Sciatic nerve (tissue), 2 donors: ENCODE measurements around the gene SLC25A26. TPM values are rescaled to one million over a fixed set of nuclear protein-coding genes. Genes with fewer than 3 reads are reported as not detected.
"Not testable (repeated sequence)": the region's sequence is repeated elsewhere in the genome, so short reads cannot be mapped to it uniquely, and the experiment has no call there.

ENCODE experiments used
- ATAC-seq: fragments of 200-7000 bp; cut with Tn5 transposase; one replicate; pipeline ENCODE4 v1.9.1; 2020; ENCODE audit warnings: mild to moderate bottlenecking, moderate library complexity
- DNase-seq: peaks from one replicate; pipeline ENCODE4 v3.0.0-alpha.2; 2020; ENCODE audit warnings: low spot score
- intact Hi-C: fragments of 100-400 bp; cut with DNase I; formaldehyde crosslinking; loops from one replicate; pipeline ENCODE4 v1.14.2; 2022
- total RNA-seq: library from RNA; stranded (reverse); fragmentation: NEBNext Ultra II Directional; extraction: Animal tissue kit (Norgen Biotek cat#: 25700); gene quantifications from one replicate; pipeline ENCODE4 v1.2.1, GENCODE V29; 2021
- donor health status: DM: no; HTN: no; CAD: no.
- donor health status: DM: no; HTN: no; CAD: no.

SLC25A26 gene
- total RNA-seq, 1 donor from 2014 or later = 16.4 TPM

DNA sequence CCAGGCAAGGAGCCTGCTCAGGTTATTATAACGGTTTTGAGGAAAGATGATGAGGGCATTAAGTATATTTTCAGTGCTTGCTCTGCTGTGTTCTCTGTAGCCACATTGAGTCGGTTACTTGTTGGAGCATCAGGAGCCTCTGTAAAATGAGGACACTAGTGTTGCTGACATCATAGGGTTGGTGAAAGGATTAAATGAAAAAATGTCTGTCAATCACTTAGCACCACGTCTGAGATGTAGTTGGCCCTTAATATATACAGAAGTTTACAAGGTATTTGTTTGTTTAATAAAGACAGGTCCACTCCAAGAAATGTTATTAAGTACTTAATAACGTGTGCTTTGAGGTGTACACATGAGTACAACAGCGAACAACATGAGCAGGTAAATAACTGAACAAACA is 735 bp upstream of the SLC25A26 start:
- ATAC-seq (no peak), DNase-seq (no peak)
- intact Hi-C loops = no loop called here

DNA sequence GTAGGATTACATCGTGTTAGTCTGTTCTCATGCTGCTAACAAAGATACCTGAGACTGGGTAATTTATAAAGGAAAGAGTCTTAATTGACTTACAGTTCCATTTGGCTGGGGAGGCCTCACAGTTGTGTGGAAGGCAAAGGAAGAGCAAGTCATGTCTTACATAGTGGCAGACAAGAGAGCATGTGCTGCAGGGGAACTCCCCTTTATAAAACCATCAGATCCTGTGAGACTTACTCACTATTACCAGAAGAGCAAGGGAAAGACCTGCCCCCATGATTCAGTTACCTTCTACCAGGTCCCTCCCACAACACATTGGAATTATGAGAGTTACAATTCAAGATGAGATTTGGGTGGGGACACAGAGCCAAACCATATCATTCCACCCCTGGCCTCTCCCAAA is 3.4 kb downstream of the SLC25A26 start:
- ATAC-seq (no peak), DNase-seq (no peak)
- intact Hi-C loops = no loop called here

DNA sequence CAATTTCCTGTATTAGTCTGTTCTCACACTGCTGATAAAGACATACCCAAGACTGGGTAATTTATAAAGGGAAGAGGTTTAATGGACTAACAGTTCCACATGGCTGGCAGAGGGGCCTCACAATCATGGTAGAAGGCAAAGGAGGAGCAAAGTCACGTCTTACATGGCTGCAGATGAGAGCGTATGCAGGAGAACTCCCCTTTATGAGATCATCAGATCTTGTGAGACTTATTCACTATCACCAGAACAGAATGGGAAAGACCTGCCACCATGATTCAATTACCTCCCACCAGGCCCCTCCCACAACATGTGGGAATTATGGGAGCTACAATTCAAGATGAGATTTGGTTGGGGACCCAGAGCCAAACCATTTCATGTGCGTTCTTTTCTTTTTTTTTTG is 5.3 kb downstream of the SLC25A26 start:
- DNase-seq, intact Hi-C loops, ATAC-seq: not testable (repeated sequence)

DNA sequence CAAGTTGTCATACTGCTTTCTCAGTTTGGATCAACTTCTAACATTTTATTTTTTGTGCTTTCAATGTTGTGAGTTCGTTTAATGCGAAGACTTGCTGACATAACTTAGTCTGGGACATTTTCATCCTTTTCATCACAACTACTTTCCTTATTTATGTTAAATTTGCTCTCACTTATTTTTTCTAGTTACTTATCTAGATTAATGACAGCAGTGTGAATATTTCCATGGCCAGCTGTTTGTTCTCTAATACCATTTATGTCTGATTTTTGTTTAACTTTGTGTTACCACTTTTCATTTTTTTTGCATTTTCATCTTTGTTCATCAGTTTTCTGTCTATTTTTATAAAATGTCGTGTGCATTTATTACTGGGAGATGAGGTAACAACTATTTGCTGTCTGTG is 6.2 kb downstream of the SLC25A26 start:
- intact Hi-C loops = no loop called here
- ATAC-seq = no peak
- DNase-seq = no peak

DNA sequence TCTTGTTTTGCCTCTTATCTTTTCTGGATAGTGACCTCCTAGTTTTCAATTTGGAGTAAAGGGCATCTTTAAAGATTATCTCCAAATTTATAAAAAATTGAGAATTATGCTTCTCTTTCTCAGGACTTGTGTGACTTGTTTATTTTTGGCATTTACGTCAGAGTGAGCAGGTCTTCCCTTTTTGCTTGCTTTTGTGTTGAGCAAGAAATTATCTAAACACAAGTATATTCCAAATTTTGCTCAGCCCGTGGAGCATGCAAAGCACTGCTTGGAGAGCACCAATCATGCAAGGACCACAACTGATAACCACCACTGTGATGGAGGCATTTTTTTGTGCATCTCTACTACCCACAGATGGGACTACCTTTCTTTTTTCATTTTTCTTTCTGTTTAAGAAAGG is 7.1 kb downstream of the SLC25A26 start:
- intact Hi-C loops = no loop called here
- ATAC-seq (no peak), DNase-seq (no peak)

DNA sequence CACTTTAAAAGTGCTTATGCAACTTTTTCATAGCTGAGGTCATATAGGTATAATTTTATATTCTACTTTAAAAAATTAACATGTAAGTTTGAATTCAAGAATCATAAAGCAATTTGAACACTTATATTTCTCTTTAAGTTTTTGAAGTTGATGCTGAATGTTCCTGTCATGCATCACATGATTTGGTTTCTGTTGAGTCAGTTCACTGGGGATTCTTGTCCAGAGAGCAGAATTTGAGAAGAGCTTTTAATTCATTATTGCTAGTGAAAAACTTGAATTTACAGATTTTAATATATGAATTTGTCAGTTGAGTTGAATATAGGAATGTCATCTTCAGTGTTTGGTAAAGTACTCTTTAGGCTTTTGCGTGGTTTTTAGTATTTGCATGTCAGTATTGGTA is 7.9 kb downstream of the SLC25A26 start:
- DNase-seq = no peak
- ATAC-seq = no peak
- intact Hi-C loops = no loop called here

DNA sequence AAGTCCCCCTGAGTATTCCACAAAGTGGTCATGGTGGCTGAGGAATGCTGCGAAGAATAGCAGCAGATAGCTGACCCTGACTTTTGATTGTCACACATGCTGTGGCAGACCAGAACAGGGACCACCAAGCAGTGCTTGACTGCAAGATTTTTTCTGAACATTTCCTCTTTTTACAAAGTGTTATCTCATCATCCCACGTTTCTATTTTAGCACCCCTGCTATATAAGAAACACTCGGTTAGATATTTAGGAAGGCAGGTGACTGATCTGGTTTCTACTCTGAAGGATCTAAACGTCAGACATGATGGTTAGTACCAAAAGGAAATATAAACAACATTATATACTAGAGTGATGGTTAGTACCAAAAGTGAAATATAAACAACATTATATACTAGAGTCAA is 9.1 kb downstream of the SLC25A26 start:
- DNase-seq (no peak), ATAC-seq (no peak)

DNA sequence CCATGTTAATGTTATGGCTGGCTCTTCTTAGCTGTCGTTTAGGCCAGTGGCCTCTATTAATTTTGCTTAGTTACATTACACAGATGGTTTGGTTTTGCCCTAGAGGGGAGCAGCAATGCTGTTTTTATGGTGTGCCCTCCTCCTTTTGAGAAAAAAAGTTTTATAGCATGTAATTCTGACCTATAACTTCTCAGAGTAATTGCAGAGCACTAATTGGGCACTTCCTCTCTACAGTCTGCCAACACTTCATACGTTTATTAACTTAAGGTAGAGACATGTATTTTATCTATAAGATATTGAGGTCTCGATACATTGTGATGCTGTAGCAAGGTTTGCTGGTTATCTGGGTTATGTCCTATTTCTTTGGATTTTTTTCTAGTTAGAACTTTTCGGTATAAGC is 12.2 kb downstream of the SLC25A26 start:
- intact Hi-C loops = no loop called here
- DNase-seq (no peak), ATAC-seq (no peak)

More for the DNA sequence above, 9.1 kb downstream of the SLC25A26 start:
- intact Hi-C loops = no loop called here

DNA sequence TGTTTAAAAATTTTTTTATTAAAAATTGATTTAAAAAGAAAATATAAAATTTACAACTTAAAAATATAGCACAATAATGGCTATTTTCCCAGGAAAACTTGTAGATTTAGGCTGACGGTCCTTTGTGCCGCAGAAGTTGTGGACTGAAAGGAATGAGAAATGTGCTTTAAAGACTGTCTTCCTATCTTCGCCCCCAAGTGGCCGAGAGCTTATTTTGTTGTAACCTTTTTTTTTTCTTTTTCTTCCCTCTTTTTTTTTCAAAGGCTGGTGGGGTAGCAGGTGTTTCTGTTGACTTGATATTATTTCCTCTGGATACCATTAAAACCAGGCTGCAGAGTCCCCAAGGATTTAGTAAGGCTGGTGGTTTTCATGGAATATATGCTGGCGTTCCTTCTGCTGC is 15.5 kb downstream of the SLC25A26 start:
- ATAC-seq = no peak
- DNase-seq = no peak
- intact Hi-C loops = no loop called here

DNA sequence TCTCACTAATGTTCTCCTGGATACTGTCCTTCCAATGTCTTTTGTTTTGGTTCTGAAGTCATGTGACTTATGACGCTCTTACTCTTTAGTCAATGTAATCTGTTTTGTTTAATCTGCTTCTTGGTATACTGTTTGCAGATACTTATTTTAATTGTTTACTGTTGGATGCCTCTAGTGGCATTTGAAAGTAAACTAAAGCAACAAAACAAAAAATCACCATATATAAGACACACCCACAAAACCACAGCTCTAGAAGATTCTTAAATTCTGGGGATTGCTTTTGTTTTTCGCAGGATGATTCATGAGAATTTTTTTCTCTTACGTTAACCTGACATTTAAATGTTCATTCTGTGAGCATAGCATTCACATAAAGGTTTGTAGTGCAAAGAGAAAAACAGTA is 16.8 kb downstream of the SLC25A26 start:
- ATAC-seq (no peak), DNase-seq (no peak)
- intact Hi-C loops = no loop called here

DNA sequence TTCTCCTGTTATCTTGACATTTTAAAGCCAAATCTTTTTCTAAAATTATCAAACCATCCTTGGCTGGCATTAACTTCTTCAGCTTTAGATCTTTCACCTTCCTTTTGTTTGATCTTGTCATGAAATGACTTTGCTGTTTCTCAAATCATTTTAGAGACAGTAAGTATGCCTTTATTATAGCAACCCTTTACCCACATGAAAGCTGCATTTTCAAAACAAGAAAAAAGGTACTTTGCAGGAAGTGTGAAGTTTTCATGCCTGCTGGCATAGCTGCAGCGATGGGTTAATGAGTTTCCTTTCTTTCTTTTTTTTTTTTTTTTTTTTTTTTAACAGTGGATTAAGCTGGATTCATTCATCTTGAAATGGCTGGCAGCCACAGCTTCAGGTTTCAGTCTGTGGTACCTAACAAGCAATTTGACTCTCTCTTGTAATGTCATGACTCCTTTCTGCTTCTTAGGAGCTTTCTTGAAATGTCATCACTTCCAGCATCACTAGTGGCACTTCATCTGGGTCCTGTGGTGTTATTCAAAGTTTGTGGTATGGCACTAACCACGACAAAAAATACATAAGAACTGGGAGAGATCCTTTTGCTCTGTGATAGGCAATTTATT is 18.8 kb downstream of the SLC25A26 start:
- intact Hi-C loops = no loop called here
- no peak for DNase-seq
- ATAC-seq = no peak

DNA sequence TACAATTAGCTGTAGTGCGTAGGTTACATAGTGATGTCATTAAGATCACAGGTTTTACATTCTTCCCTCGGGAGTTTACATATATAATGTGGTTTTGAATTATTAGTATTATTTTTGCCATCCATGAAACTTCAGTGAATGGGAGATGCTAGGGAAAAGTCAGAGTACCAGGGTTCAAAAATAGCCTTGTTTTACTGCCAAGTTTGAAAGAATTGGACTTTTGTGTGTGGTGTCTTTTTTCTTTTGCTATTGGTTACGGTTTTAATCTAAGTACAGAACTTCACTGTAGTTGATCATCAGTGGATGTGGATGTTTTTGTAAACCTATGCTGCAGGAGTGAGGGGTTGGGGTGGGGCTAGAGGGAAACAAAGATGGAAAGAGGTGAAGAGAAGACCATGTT is 20.7 kb downstream of the SLC25A26 start:
- intact Hi-C loops = no loop called here
- ATAC-seq (no peak), DNase-seq (no peak)

DNA sequence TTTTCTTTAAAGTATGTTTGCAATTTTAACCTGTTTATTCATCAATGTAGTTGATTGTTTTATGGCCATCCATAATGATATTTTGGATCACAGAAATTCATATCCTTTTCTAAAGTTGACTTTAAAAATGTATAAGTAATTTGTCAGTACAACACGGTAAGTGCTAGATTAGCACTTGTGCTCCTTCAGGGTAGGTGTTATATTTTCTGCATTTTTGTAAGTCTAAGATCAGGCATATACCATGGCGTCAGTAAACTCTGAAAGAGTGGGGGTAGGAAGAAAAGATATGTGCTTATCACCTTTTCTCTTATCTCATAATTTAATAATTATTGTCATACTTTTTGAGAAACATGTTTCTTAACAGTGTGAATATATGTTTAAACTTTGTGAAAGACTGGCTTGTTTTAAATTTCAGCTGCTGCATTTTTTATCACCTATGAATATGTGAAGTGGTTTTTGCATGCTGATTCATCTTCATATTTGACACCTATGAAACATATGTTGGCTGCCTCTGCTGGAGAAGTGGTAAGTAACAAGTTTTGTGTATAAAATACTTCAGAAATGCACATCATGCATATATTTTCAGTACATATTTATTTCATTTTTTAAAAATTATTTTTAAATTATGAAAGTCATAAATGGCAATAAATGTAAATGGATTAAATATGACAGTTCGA is 22.1 kb downstream of the SLC25A26 start:
- ATAC-seq = no peak
- no peak for DNase-seq
- intact Hi-C loops = no loop called here

DNA sequence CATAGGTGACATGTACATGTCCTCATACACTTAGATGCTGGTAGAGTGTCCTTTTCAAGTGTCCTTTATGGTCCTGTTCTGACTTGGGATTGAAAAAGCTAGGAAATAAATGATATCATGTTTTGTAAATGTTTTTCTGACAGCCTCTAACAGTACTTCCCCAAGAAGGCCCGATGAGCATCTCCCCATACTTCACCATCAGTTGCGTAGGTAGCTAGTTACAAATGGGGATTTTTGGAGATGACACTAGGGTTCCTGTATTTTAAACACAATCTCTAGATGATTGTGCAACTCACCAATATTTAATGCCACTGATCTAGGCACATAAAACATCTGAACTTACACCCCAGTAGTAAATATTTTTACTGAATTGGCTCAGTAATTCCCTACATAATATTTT is 27.8 kb downstream of the SLC25A26 start:
- intact Hi-C loops = no loop called here
- DNase-seq (no peak), ATAC-seq (no peak)

DNA sequence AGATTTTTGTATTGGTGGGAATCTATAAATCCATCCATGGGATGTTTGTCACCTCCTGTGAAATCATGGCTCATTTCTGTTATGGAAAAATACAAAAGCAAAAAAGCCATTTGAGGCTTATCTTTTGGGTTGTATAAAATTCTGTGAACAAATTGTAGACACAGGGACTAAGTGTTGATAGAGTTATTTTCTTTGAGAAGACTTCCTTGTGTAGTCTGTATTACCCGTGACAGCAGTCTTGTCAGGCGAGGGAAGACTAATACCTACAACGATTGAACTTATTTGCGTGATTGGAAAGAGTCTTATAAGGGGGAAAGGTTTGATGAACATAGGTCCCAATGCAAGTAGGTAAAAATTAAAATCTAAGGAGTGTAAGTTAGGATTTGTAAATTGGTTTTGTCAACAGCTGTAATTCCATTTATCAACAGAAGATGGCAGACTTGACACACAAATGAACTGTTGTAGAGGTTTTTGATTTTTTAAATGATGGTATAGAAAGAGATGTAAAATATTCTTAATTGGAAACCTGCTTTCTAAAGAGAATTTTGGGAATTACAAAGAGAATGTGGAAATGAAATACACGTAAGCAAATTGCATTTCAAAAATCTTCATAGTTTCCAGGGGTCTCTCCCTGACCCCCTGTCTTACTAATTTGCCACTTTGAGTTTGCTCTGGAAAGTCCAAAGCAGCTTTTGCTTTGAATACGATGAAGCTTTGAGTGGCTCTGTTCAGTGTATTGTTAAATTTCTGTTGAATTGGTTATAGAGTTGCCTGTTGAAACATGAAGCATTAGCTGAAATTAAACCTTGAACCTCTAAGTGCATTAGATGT is 33.2 kb downstream of the SLC25A26 start:
- no peak for DNase-seq
- intact Hi-C loops = loop anchor here (10.0 kb wide), 1 partner anchor 571 kb away; no protein-coding TSS in a partner anchor
- no peak for ATAC-seq

DNA sequence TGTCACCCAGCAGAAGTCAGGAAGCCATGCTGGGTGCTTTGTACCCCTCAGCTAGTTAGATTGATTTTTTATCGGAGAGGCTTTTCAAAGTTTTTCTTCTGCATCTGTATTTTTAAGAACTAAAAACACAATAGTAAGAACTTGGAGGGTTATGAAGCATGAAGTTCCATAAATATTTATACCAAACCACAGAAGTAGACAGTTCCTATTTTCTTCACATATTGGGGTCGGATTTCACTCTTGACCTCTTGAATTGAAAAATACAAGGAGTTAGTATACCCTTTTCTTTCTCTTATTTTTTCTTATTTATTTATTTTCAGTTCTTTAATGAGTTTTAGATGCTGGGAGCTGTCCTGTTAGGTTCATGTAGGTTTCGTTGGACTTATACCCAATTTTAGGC is 35.1 kb downstream of the SLC25A26 start:
- ATAC-seq (no peak), DNase-seq (no peak)
- intact Hi-C loops = loop anchor here (10.0 kb wide), 1 partner anchor 569 kb away; no protein-coding TSS in a partner anchor

DNA sequence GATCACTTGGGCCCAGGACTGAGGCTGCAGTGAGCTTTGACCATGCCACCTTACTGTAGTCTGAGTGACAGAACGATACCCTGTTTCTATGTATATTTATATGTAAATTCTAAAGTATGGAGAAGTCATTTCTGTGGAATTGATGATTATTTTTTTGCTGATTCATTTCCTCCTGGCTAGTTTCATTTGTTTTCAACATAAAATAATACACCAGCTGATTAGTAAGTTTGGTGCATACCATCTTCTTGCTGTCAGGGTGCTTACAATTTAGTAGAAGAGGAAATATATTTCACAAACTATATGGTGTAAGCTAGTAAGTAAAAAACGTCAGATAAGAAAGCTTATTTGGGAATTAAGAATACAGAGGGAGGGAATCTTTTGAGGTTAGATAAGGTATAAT is 36.0 kb downstream of the SLC25A26 start:
- no peak for DNase-seq
- intact Hi-C loops = loop anchor here (10.0 kb wide), 1 partner anchor 568 kb away; no protein-coding TSS in a partner anchor
- ATAC-seq = no peak

DNA sequence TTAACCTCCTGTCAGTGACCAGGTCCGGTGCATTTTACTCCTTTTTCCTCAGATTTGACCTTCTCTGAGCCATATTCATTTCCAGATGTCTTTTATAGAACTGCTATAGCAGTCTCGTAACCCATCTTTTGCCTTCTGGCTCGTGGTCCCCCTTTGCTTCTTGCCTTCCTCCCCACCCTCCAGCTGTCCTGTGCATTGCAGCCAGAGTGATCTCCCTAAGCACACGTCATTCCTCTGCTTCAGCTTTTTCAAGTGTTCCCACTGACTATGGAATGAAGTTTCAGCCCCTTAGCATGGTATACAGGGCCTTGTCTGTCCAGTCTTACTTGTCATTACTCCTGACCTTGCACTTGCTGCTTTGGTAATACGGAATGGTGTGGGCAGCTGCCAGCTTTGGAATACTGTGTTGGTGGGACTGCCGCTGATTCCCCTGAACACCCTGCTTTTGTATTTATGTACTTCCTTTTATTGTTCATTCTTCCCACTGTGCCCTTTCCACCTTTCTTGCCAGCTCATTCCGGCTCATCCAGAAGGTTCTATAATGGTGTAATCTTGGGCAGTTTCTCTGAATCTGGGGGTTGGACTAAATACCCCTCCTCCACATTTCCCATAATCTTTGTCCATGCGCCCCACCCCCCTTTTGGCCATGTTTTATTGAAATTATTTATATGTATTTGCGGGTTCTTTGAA is 38.9 kb downstream of the SLC25A26 start:
- intact Hi-C loops = loop anchor here (10.0 kb wide), 1 partner anchor 565 kb away; no protein-coding TSS in a partner anchor
- DNase-seq = no peak
- no peak for ATAC-seq

DNA sequence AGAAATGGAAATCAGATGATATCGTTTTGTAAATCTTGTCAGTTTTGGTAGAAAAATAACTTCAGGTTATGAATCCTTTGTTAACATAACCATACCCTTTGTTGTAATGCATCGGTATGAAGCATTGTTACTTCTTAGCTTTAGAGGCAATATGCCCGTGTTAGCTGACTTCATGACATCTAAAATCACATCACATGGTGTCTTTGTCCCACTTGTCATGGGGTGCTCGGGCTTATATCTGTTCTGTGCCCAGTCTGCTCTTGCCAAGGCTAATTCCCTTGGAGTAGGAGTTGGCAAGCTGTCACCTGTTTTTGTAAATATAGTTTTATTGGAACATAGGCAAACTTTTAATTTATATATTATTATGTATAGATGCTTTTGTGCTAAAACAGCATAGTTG is 39.6 kb downstream of the SLC25A26 start:
- ATAC-seq = no peak
- no peak for DNase-seq
- intact Hi-C loops = no loop called here
